ENCODE data around the gene CD8B.

DNA sequence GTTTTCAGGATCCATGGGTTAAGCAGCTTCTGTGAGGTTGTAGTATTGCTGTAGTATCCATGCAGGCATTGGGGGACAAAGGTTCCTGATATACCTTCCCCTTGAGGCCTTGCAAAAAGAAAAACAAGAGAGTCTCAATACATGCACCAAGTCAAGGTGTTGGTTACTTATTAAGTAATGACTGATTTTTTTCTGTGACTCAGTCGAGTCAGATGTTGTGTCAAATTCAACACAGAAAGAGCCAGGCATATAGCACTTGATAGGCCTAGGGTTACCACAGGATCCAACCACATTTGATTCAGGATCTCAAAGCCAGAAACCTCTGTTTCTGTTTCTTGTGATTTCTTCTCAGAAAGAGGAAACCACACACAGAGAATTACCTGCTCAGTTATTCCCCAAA is 46.1 kb downstream of the CD8B start:
- no peak for TF ChIP-seq POLR2A (IDR thresholded peaks at IDR 0.05)
- TF ChIP-seq CTCF (IDR thresholded peaks at IDR 0.05) = no peak

Measured in right lobe of liver (tissue), 4 donors.